ENCODE data around the gene RAB33B.
"Not testable (repeated sequence)": the region's sequence is repeated elsewhere in the genome, so short reads cannot be mapped to it uniquely, and the experiment has no call there.

Gene RAB33B

DNA sequence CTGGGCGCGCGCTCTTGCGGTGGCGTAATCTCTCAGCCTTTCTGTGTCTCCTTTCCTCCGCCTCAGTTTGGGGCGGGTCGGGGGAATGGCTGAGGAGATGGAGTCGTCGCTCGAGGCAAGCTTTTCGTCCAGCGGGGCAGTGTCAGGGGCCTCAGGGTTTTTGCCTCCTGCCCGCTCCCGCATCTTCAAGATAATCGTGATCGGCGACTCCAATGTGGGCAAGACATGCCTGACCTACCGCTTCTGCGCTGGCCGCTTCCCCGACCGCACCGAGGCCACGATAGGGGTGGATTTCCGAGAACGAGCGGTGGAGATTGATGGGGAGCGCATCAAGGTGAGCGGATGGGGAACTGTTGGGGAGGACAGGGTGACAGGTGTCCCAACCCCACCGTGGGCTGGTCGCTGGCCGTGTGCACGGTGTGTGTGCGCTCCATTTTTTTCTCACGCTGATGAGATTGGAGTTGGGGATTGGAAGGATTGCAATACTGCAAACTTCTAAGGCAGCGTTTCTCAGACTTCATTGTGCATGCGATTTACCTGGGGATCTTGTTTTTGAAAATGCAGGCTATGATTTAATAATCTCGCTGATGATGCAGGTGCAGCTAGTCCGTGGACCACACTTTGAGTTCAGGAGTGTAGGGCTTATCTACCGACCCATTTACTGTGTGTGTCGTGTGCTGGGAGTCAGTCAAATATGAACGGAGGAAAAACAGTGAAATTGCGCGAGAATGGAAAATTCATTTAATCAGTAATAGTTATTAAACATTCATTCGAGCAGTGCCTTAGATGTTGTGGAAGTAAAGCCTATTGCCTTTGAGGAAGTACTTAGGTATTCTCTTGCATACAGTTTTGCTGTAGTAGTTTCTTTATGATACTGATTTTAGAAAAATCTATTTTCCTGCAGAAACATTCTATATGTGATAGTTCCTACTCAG is at the start of gene RAB33B:
RAB33B (plus strand) TSS at position 11 of the 935 bp plus-strand sequence; CDS start at position 86, 75 bp downstream.
- 0 out of 2 replicates have a peak, but pooled peaks cover 9% of the 10 kb centered on the region for H3K36me3 ChIP-seq
- peak within 1 kb of the TSS; percentile 91 for H3K4me3 ChIP-seq
- H3K27me3 ChIP-seq, result no peaks in the 10 kb centered on the region
- H3K9me3 ChIP-seq, result peaks cover 11% of the 10 kb centered on the region
- peak; percentile 84 for TF ChIP-seq Cebpa-rat (IDR thresholded peaks at IDR 0.05)
- peak within 1 kb of the TSS; percentile 89 for H3K4me2 ChIP-seq
- H4K20me1 ChIP-seq, result peaks cover 20% of the 10 kb centered on the region
- H3K4me1 ChIP-seq, result peaks cover 42% of the 10 kb centered on the region
- H3K27ac ChIP-seq, result peak within 1 kb of the TSS; percentile 90
- peak within 1 kb of the TSS; percentile 90 for H3K9ac ChIP-seq

DNA sequence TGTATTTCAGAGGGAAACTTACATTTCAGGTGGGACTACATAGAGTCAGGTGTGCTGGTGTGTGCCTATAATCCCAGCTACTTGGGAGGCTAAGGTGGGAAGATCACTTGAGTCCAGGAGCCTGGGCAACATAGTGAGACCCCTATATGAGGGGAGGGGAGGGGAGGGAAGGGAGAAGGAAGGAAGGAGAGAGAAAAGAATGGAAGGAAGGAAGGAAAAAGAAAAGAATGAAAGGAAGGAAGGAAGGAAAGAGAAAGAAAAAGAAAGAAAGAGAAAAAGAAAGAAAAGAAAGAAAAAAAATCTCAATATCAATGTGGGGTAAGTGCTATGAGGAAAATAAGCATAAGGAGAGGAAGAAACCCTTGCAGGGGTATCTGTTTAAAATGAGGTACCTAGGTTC is 43.6 kb upstream of the RAB33B start:
- peaks cover 25% of the 10 kb centered on the region for H3K36me3 ChIP-seq
- H3K4me1 ChIP-seq, result no peaks in the 10 kb centered on the region
- no peak overlapping the region for H3K9ac ChIP-seq
- H3K4me3 ChIP-seq, result no peak overlapping the region
- H3K9me3 ChIP-seq, result peaks cover 25% of the 10 kb centered on the region
- no peak for TF ChIP-seq Cebpa-rat (IDR thresholded peaks at IDR 0.05)
- no peak overlapping the region for H3K4me2 ChIP-seq
- no peaks in the 10 kb centered on the region for H3K27me3 ChIP-seq
- H4K20me1 ChIP-seq, result no peaks in the 10 kb centered on the region
- H3K27ac ChIP-seq, result no peak overlapping the region

DNA sequence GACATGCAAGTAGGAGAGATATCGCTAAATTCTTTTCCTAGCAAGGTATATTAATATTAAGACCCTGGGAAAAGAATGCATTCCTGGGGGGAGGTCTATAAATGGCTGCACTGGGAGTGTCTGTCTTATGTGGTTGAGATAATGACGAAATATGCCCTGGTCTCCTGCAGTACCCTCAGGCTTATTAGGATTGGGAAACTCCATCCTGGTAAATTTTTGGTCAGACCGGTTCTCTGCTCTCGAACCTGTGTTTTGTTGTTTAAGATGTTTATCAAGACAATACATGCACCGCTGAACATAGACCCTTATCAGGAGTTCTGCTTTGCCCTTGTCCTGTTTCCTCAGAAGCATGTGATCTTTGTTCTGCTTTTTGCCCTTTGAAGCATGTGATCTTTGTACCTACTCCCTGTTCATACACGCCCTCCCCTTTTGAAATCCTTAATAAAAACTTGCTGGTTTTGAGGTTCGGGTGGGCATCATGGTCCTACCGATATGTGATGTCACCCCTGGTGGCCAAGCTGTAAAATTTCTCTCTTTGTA is 39.2 kb upstream of the RAB33B start:
- not testable (repeated sequence) for H3K27me3 ChIP-seq, H3K4me3 ChIP-seq, H4K20me1 ChIP-seq, H3K4me2 ChIP-seq, H3K9ac ChIP-seq, H3K27ac ChIP-seq
- Histone ChIP-seq H3K9me3 (peaks cover 29% of the 10 kb centered on the region), H3K36me3 (peaks cover 17% of the 10 kb centered on the region), H3K4me1 (peaks cover 26% of the 10 kb centered on the region)

DNA sequence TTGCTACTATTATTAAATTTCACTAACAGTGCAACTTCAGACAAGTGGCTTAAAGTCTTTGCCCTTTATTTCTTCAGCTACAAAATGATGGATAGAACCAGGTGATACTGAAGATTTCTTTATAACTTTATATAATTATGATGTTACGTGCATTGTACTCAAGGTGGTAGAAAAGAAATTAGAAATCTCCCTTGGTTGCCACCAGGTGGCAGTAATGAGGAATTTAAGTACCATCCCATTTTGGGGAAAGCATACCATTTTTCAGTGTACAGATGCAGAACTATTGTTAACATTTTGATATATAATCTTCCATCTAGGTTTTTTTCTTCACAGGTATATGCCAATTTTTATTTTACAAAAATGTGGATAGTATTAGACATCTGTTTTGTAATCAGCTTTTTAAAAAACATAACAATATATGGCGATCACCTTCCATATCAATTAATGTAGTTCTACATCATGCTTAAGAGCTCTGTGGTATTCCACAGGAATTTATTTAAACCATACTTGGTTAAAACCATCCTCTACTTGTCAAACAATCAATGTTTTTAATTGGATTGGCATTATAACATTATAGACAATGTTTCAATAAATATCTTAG is 37.7 kb upstream of the RAB33B start:
- Histone ChIP-seq H3K4me1 (peaks cover 40% of the 10 kb centered on the region), H3K27ac (no peak overlapping the region), H3K4me2 (no peak overlapping the region), H3K4me3 (no peak overlapping the region), H3K9me3 (peaks cover 29% of the 10 kb centered on the region), H3K9ac (no peak overlapping the region), H4K20me1 (no peaks in the 10 kb centered on the region), H3K27me3 (no peaks in the 10 kb centered on the region), H3K36me3 (peaks cover 17% of the 10 kb centered on the region)
- TF ChIP-seq Cebpa-rat (IDR thresholded peaks at IDR 0.05), result no peak

DNA sequence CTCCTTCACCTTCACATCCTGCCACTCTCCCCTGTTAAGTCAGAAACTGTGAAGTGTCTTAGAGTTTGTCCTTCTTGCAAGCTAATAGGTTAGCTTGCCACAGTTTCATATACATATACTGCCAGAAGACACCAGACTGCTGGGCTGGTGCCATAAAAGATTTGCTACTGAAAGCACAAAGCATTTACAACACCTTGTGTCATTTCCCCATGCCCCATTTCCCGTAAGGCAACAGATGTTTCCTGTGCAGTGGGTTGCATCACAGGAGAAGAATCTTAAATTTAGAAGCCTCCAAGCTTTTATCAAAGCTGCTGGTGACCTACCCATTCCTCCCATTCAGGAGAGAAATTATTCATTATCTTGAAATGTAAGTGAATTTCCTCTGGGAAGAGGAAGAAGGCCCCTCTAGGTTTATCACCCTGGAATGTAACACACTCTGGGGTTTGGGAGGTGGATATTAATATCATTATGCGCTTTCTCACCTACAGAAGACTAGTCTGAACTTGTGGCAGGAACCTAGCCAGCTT is 34.5 kb upstream of the RAB33B start:
- no peaks in the 10 kb centered on the region for H3K27me3 ChIP-seq
- peak overlapping the region; percentile 84 for H3K4me2 ChIP-seq
- peak overlapping the region; percentile 44 for H3K4me3 ChIP-seq
- H3K36me3 ChIP-seq, result peaks cover 12% of the 10 kb centered on the region
- peaks cover 42% of the 10 kb centered on the region for H3K4me1 ChIP-seq
- H3K9ac ChIP-seq, result peak overlapping the region; percentile 79
- no peaks in the 10 kb centered on the region for H4K20me1 ChIP-seq
- peak; percentile 97 for TF ChIP-seq Cebpa-rat (IDR thresholded peaks at IDR 0.05)
- H3K9me3 ChIP-seq, result peaks cover 28% of the 10 kb centered on the region
- peak overlapping the region; percentile 92 for H3K27ac ChIP-seq

DNA sequence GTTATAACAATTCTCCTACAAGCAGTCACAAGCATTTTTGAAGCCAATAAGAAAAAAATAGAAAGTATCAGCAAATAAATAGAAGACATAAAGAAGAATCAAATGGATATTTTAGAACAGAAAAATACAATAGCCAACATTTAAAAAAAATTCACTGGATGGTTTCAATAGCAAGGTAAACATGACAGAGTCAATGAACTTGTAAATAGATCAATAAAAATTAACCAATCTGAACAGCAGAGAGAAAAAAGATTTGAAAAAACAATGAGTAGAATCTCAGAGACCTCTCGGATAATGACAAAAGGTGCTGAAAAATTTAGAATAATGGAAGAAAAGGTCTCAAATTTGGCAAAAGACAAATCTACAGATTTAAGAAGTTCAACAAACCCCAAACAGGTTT is 33.3 kb upstream of the RAB33B start:
- Histone ChIP-seq H3K27me3 (no peaks in the 10 kb centered on the region), H3K4me1 (peaks cover 42% of the 10 kb centered on the region), H4K20me1 (no peaks in the 10 kb centered on the region)

DNA sequence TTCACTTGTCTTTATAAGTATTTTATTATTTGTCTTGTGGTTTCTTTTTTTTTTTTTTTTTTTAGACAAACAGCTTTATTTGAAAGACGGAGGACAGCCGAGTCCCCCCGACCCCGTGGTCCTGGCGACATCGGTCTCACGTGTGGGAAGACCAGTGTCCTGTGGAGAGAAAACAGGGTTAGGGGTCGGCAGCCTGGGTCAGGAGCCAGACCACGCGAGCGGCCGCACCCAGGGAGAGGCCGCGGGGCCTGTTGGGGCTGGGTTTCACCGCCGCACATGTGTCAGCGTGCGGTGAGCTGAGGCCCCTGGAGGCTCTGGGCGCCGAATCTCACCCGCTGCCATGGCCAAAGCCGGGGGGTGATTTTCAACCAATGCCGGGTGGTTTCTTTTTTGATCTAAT is 17.8 kb upstream of the RAB33B start:
- Histone ChIP-seq H3K4me1 (peaks cover 7% of the 10 kb centered on the region; the same call in 1 of the 2 replicates), H3K27me3 (no peaks in the 10 kb centered on the region), H3K9me3 (peaks cover 75% of the 10 kb centered on the region), H3K36me3 (peaks cover 44% of the 10 kb centered on the region), H3K4me2 (no peak overlapping the region), H4K20me1 (no peaks in the 10 kb centered on the region), H3K4me3 (no peak overlapping the region), H3K9ac (no peak overlapping the region), H3K27ac (no peak overlapping the region)
- no peak for TF ChIP-seq Cebpa-rat (IDR thresholded peaks at IDR 0.05)

More for the DNA sequence above, 33.3 kb upstream of the RAB33B start:
- no peak for TF ChIP-seq Cebpa-rat (IDR thresholded peaks at IDR 0.05)
- Histone ChIP-seq H3K4me3 (no peak overlapping the region), H3K4me2 (no peak overlapping the region), H3K36me3 (peaks cover 2% of the 10 kb centered on the region), H3K27ac (peak overlapping the region; percentile 92), H3K9me3 (peaks cover 16% of the 10 kb centered on the region), H3K9ac (no peak overlapping the region)

DNA sequence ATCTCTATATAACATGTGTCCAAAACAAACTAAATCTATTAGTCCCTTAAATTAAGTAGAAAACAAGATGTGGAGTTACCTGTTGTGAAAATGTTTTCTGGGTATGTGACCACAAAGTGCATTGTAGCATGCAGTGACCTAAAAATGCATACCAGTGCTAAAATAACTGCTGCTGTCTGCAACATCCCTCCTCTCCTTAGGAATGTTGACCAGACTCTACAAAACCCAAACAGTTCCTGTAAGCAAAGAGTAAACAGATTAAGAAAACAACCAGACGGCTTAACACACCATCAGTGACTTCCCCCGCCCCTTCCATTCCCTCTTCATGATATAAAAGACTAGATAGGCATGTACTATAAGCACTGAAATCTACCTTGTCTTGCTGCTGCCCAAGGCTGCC is 15.8 kb upstream of the RAB33B start:
- H4K20me1 ChIP-seq, result no peaks in the 10 kb centered on the region
- H3K4me3 ChIP-seq, result no peak overlapping the region
- peaks cover 47% of the 10 kb centered on the region for H3K36me3 ChIP-seq
- no peak for TF ChIP-seq Cebpa-rat (IDR thresholded peaks at IDR 0.05)
- H3K27ac ChIP-seq, result no peak overlapping the region
- no peak overlapping the region for H3K9ac ChIP-seq
- H3K27me3 ChIP-seq, result no peaks in the 10 kb centered on the region
- peaks cover 67% of the 10 kb centered on the region for H3K9me3 ChIP-seq
- peaks cover 7% of the 10 kb centered on the region; the same call in 1 of the 2 replicates for H3K4me1 ChIP-seq
- no peak overlapping the region for H3K4me2 ChIP-seq

DNA sequence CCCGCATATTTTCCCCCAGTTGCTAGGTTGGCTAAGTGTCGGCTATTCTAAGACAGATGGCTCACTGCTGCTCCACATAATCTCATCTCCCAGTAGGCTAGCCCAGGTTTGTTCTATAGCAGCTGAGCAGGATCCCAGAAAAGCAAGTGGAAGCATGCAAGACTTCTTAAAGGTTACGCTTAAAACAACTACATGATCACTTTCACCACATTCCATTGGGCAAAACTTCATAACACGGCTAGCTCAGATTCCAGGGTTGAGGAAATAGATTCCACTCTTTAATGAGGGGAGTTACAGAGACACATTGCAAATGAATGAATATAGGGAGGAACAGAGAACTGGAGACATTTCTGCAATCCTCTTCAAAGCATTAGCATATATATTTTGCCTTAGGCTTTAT is 12.9 kb upstream of the RAB33B start:
- Histone ChIP-seq H4K20me1 (no peaks in the 10 kb centered on the region), H3K27me3 (no peaks in the 10 kb centered on the region), H3K27ac (no peak overlapping the region), H3K4me1 (peaks cover 7% of the 10 kb centered on the region; the same call in 1 of the 2 replicates), H3K4me2 (no peak overlapping the region), H3K9ac (no peak overlapping the region), H3K9me3 (peaks cover 52% of the 10 kb centered on the region), H3K4me3 (no peak overlapping the region), H3K36me3 (peaks cover 42% of the 10 kb centered on the region)
- no peak for TF ChIP-seq Cebpa-rat (IDR thresholded peaks at IDR 0.05)

Measured in BLaER1 (cell line).